ENCODE data around the gene TRUB2.

The TRUB2 gene

DNA sequence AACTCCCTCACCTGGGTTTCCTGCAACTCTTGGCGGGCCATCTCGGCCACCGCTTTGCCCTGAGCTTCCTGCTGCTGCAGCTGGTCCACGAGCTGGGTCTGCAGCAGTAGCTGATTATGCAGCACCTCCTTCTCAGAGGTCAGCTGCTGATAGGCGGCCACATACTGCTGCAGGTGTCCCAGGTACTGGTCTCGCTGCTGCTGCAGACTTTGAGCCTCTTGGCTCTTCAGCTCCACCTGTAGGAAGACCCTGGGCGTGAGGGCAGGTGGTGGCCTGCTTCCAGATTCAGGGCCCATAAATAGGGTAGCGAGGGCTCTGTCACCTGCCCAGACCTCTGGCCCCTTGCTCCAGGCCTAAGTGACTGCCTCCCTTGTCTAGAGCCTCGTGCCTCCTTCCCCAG, 63.1 kb downstream of the TRUB2 start:
- TF ChIP-seq, protein P1, sequence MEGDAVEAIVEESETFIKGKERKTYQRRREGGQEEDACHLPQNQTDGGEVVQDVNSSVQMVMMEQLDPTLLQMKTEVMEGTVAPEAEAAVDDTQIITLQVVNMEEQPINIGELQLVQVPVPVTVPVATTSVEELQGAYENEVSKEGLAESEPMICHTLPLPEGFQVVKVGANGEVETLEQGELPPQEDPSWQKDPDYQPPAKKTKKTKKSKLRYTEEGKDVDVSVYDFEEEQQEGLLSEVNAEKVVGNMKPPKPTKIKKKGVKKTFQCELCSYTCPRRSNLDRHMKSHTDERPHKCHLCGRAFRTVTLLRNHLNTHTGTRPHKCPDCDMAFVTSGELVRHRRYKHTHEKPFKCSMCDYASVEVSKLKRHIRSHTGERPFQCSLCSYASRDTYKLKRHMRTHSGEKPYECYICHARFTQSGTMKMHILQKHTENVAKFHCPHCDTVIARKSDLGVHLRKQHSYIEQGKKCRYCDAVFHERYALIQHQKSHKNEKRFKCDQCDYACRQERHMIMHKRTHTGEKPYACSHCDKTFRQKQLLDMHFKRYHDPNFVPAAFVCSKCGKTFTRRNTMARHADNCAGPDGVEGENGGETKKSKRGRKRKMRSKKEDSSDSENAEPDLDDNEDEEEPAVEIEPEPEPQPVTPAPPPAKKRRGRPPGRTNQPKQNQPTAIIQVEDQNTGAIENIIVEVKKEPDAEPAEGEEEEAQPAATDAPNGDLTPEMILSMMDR (IDR thresholded peaks at IDR 0.05): no peak
- Histone ChIP-seq H3K27ac (no peak overlapping the region), H3K4me1 (no peaks in the 10 kb centered on the region), H3K36me3 (peaks cover 64 to 83% (median 72%) of the 10 kb centered on the region in 3 donors), H3K4me3 (no peak overlapping the region), H3K27me3 (peaks cover 0 to 4% of the 10 kb centered on the region in 2 donors), H3K9me3 (no peaks in the 10 kb centered on the region)
- DNase-seq: no peak
- intact Hi-C loops (cut with DNase I; ENCODE audit: low total_unique reads): no loop called here

DNA sequence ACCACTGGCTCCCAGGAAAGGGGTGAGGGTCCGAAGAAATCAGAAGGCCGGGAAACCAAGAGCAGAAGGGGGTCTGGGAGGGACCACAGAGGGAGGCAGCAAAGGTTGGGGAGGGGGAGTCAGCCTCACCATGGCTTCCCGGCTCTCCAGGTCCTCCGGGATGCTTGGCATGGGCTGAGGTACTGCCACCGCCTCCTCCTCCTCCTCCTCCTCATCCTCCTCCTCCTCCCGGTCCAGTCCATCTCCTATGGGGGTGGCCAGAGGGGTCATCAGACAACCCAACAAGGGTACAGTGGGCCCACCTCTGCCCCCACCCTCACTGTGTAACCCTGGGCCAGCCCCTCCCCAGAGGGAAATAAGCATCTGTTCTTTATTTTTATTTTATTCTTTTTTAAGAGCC, 63.9 kb downstream of the TRUB2 start:
- H3K9me3 ChIP-seq: no peaks in the 10 kb centered on the region
- H3K27me3 ChIP-seq: peaks cover 0 to 10% of the 10 kb centered on the region in 2 donors
- peaks cover 62 to 77% (median 66%) of the 10 kb centered on the region in 3 donors for H3K36me3 ChIP-seq
- no peak for DNase-seq
- no peak overlapping the region for H3K4me3 ChIP-seq
- no peak overlapping the region for H3K27ac ChIP-seq
- no peaks in the 10 kb centered on the region for H3K4me1 ChIP-seq
- intact Hi-C loops (cut with DNase I; ENCODE audit: low total_unique reads): no loop called here
- TF ChIP-seq, protein P1 (IDR thresholded peaks at IDR 0.05): no peak

DNA sequence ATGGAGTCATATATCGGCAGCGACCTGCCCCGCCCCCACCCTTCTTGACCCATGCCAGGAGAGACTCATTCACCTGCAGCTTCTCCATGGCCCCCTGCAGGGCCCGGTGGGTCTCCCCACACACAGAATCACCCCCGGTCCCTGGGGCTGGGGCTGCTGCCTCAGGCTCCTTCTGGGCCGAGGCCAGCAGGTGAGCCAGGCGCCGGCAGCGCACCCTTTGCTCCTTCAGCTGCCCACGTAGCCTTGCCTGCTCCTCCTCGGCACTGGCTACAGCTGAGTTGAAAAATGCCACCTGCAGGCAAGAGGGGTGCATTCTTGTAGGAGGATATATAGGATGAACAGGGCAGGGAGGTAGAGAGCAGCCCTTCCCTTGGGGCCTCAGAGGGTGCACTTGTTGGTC, 64.3 kb downstream of the TRUB2 start:
- Histone ChIP-seq H3K36me3 (peaks cover 58 to 76% (median 62%) of the 10 kb centered on the region in 3 donors), H3K9me3 (no peaks in the 10 kb centered on the region), H3K4me3 (no peak overlapping the region), H3K4me1 (no peaks in the 10 kb centered on the region), H3K27me3 (peaks cover 0 to 10% of the 10 kb centered on the region in 2 donors), H3K27ac (no peak overlapping the region)
- intact Hi-C loops (cut with DNase I; ENCODE audit: low total_unique reads): no loop called here
- TF ChIP-seq, protein P1 (IDR thresholded peaks at IDR 0.05): no peak
- DNase-seq: no peak

DNA sequence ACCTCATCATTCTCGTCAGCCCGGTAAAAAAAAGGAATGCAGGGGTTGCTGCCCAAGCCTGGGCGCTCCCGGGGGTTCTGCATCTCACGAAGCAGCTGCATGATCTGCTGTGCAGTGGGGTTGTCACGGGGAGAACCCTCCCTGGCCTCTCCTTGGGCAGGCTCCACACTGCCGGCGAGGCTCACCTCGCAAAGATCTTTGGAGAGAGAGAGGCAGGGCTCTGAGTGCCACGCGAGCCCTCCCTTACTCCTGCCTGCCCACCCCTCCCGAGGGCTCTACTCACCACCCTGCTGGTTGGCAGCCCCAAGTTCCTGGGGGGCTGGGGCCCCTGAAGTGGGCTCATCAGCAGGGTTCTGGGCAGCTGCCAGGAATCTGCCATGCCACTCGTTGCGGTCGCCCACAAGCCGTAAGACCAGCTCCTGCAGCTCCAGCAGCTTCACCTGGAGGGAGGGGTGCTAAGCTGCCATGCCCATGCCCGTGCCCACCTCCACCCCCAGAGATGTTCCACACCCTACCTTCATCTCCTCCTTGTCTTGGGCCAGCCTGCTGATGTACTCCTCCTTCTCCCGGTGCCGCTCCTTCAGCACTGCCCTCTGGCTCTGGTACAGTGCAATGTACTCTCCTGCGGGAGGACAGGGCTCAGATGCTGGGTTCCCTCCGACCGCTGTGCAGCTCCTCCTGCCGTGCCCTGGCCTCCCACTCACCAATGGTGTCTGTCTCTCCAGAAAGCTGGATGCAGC, 65.0 kb downstream of the TRUB2 start:
- Histone ChIP-seq H3K4me1 (no peaks in the 10 kb centered on the region), H3K27me3 (peaks cover 0 to 10% of the 10 kb centered on the region in 2 donors), H3K36me3 (peaks cover 51 to 70% (median 56%) of the 10 kb centered on the region in 3 donors), H3K4me3 (no peak overlapping the region), H3K9me3 (no peaks in the 10 kb centered on the region), H3K27ac (no peak overlapping the region)
- TF ChIP-seq, protein P1 (IDR thresholded peaks at IDR 0.05): no peak
- DNase-seq: no peak
- intact Hi-C loops (cut with DNase I; ENCODE audit: low total_unique reads): no loop called here

Data from tibial artery (tissue), 4 donors.